Endodermal cell (in vitro differentiated cells): ENCODE data around the gene C9orf50. TPM values are rescaled to one million over a fixed set of nuclear protein-coding genes. Genes with fewer than 3 reads are reported as not detected.
A peak's percentile ranks its signal among the peaks of the same experiment; 100 is the strongest.

ENCODE experiments used
- DNase-seq: peaks from one replicate; pipeline ENCODE4 v3.0.0-alpha.2; 2017
- H3K27ac ChIP-seq: 2 replicates; pipeline ENCODE4 v1.5.1; 2013; ENCODE audit warnings: mild to moderate bottlenecking, low read depth, low read length, moderate library complexity
- H3K27me3 ChIP-seq: 2 replicates; pipeline ENCODE4 v1.6.1; 2013; ENCODE audit warnings: mild to moderate bottlenecking, low read length, moderate library complexity; ENCODE audit not compliant: insufficient read depth, control insufficient read depth, poor library complexity, severe bottlenecking
- H3K36me3 ChIP-seq: 2 replicates; pipeline ENCODE4 v1.7.0; 2013; ENCODE audit warnings: mild to moderate bottlenecking, low read length, moderate library complexity; ENCODE audit not compliant: control insufficient read depth, insufficient read depth
- H3K4me1 ChIP-seq: one replicate; pipeline ENCODE4 v1.7.0; 2013; ENCODE audit warnings: low read length; ENCODE audit not compliant: control insufficient read depth, insufficient read depth
- H3K4me3 ChIP-seq: 2 replicates; pipeline ENCODE4 v1.5.1; 2013; ENCODE audit warnings: mild to moderate bottlenecking, low read length, moderate library complexity
- H3K9ac ChIP-seq: 2 replicates; pipeline ENCODE4 v1.6.1; 2013; ENCODE audit warnings: mild to moderate bottlenecking, low read length, moderate library complexity; ENCODE audit not compliant: poor library complexity, severe bottlenecking; ENCODE audit errors: extremely low read depth
- H3K9me3 ChIP-seq: 2 replicates; pipeline ENCODE4 v1.6.1; 2013; ENCODE audit warnings: mild to moderate bottlenecking, low read length, moderate library complexity; ENCODE audit not compliant: control insufficient read depth
- H3K27ac Mint-ChIP-seq: 2 replicates; pipeline ENCODE4 v1.8.0; 2020; ENCODE audit warnings: mixed read lengths
- H3K27me3 Mint-ChIP-seq: 2 replicates; pipeline ENCODE4 v1.8.0; 2021; ENCODE audit warnings: mild to moderate bottlenecking, mixed read lengths; ENCODE audit not compliant: insufficient read depth
- H3K36me3 Mint-ChIP-seq: 2 replicates; pipeline ENCODE4 v1.8.0; 2020; ENCODE audit warnings: low read depth, mixed read lengths
- H3K4me1 Mint-ChIP-seq: 2 replicates; pipeline ENCODE4 v1.8.0; 2020; ENCODE audit warnings: mixed read lengths
- H3K4me3 Mint-ChIP-seq: 2 replicates; pipeline ENCODE4 v1.8.0; 2020; ENCODE audit warnings: mild to moderate bottlenecking, moderate library complexity, mixed read lengths
- H3K9me3 Mint-ChIP-seq: 2 replicates; pipeline ENCODE4 v1.8.0; 2020; ENCODE audit warnings: mild to moderate bottlenecking, mixed read lengths
- WGBS, 2 experiments: methylation state at CpG; one replicate each; pipeline versions ENCODE4 v1.1.5 to v1.1.7; 2013; ENCODE audit warnings: missing lambda C conversion rate in 2 of 2, mixed read lengths in 1 of 2; ENCODE audit not compliant: insufficient coverage in 1 of 2, insufficient read length in 1 of 2; 5-methylcytosine and 5-hydroxymethylcytosine counted together
- total RNA-seq, 2 donors: library from RNA; stranded (reverse); fragmentation: NEBNext Ultra II Directional in 1 of 2; extraction: Animal tissue kit (Norgen Biotek cat#: 25700) in 1 of 2; gene quantifications; 2 replicates in 1 of 2; 3 replicates in 1 of 2; pipeline ENCODE4 v1.2.1, GENCODE V29; 2021
- TF ChIP-seq, protein P1 (sequence below): fragments of 200-600 bp; sonication (generic); conservative IDR thresholded peaks from 2 replicates; pipeline ENCODE4 v1.5.0; 2021; ENCODE audit warnings: antibody characterized with exemption, mild to moderate bottlenecking

C9orf50 gene
- total RNA-seq, 2 donors from 2014 or later, result not detected

DNA sequence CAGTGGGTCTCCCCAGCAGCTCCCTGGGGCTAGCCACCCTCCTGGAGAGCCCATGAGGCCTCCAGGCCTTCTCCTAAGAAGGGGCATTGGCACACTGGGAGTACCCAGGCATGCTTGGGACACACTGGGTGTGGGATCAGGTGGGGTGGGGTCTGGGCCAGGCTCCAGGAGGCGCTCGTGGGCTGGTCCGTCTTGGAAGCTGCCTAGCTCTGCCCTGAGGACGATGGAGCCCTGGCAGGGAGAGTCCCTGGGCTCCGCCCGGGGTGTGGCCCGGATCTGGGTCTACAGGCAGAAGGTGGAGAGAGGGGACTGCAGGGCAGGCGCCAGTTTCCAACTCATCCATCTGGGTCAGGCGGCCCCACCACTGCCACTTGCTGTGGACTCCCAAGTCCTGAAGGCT is 46.9 kb upstream of the C9orf50 start:
- Mint-ChIP-seq H3K36me3 (no peaks in the 10 kb centered on the region), H3K9me3 (no peaks in the 10 kb centered on the region), H3K27me3 (peaks cover 34% of the 10 kb centered on the region), H3K27ac (no peak overlapping the region), H3K4me1 (peaks cover 7% of the 10 kb centered on the region), H3K4me3 (no peak overlapping the region)
- H3K36me3 ChIP-seq, result no peaks in the 10 kb centered on the region
- H3K4me1 ChIP-seq, result no peaks in the 10 kb centered on the region
- peaks cover 38% of the 10 kb centered on the region for H3K27me3 ChIP-seq
- WGBS, 2 experiments, result 90 to 92% methylated on average over 5 to 9 of the region's 9 CpGs
- H3K27ac ChIP-seq, result no peak overlapping the region
- H3K9ac ChIP-seq, result no peak overlapping the region
- TF ChIP-seq, protein P1, sequence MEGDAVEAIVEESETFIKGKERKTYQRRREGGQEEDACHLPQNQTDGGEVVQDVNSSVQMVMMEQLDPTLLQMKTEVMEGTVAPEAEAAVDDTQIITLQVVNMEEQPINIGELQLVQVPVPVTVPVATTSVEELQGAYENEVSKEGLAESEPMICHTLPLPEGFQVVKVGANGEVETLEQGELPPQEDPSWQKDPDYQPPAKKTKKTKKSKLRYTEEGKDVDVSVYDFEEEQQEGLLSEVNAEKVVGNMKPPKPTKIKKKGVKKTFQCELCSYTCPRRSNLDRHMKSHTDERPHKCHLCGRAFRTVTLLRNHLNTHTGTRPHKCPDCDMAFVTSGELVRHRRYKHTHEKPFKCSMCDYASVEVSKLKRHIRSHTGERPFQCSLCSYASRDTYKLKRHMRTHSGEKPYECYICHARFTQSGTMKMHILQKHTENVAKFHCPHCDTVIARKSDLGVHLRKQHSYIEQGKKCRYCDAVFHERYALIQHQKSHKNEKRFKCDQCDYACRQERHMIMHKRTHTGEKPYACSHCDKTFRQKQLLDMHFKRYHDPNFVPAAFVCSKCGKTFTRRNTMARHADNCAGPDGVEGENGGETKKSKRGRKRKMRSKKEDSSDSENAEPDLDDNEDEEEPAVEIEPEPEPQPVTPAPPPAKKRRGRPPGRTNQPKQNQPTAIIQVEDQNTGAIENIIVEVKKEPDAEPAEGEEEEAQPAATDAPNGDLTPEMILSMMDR, result no peak
- H3K9me3 ChIP-seq, result no peaks in the 10 kb centered on the region
- H3K4me3 ChIP-seq, result no peak overlapping the region
- DNase-seq, result no peak

DNA sequence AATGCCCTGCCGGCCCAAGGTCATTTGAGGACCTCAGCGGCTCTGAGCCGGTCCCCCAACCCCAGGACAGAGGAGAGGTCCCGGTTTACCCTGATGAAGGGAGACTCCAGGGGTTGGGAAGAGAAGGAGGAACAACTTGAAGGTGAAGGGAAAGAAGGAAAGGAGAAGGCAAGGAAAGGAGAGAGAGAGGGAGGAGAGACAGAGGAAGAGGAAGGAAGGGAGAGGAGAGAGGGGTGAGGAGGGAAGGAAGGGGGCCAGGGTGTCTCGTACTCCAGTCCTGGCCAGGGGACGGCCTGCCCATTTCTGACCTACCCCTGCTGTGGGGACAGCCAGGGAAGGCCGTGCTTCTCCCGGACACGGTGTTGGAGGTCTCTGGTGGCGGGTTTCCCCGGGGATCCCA is 46.5 kb upstream of the C9orf50 start:
- Mint-ChIP-seq H3K27me3 (peaks cover 39% of the 10 kb centered on the region), H3K9me3 (no peaks in the 10 kb centered on the region), H3K4me3 (no peak overlapping the region), H3K27ac (no peak overlapping the region), H3K36me3 (no peaks in the 10 kb centered on the region), H3K4me1 (peaks cover 7% of the 10 kb centered on the region)
- H3K4me1 ChIP-seq, result no peaks in the 10 kb centered on the region
- TF ChIP-seq, protein P1, result no peak
- no peak overlapping the region for H3K27ac ChIP-seq
- no peaks in the 10 kb centered on the region for H3K9me3 ChIP-seq
- peaks cover 43% of the 10 kb centered on the region for H3K27me3 ChIP-seq
- no peak overlapping the region for H3K9ac ChIP-seq
- DNase-seq, result no peak
- WGBS, 2 experiments, result 85 to 91% methylated on average over 5 to 11 of the region's 11 CpGs
- no peaks in the 10 kb centered on the region for H3K36me3 ChIP-seq
- H3K4me3 ChIP-seq, result no peak overlapping the region

DNA sequence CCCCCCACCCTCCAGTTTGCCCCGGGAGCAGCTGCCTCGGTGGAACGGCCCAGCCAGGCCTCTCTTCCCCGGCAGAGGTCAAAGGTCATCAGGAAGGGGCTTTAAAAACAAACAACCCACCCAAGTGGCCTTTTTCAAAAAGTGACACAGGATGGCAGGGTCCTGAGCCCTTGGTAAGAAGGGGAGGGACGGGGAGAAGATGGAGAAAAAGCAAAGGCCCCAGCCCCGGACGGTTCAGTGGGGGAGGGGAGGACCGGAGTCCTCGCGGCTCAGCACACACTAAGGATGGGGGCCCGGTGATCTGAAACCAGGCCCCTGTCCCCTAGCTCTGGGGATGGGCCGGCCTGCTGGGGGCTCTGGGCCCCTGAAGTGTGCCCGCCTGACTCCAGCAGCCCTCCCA is 45.7 kb upstream of the C9orf50 start:
- H3K4me1 ChIP-seq, result no peaks in the 10 kb centered on the region
- Mint-ChIP-seq H3K4me3 (peak overlapping the region; percentile 46), H3K27ac (no peak overlapping the region), H3K4me1 (peaks cover 7% of the 10 kb centered on the region), H3K9me3 (no peaks in the 10 kb centered on the region), H3K36me3 (no peaks in the 10 kb centered on the region), H3K27me3 (peaks cover 41% of the 10 kb centered on the region)
- no peak overlapping the region for H3K4me3 ChIP-seq
- DNase-seq, result no peak
- no peak overlapping the region for H3K27ac ChIP-seq
- WGBS, 2 experiments, result 61 to 73% methylated on average over 3 to 13 of the region's 13 CpGs
- H3K9ac ChIP-seq, result no peak overlapping the region
- no peaks in the 10 kb centered on the region for H3K36me3 ChIP-seq
- no peaks in the 10 kb centered on the region for H3K9me3 ChIP-seq
- TF ChIP-seq, protein P1, result no peak
- H3K27me3 ChIP-seq, result peaks cover 44% of the 10 kb centered on the region
